ENCODE measurements around the gene SLC20A1.

Gene SLC20A1

GRCh38 chr2:112686348-112687217, 40.8 kb downstream of the SLC20A1 start:
- Histone ChIP-seq H3K23ac (ENCODE audit: low read depth, low read length, poor library complexity) (peak overlapping the region; percentile 83), H2AFZ (ENCODE audit: low read length) (peak overlapping the region; percentile 47), H3K4me3 (ENCODE audit: low read length in 2 of 2) (no peak overlapping the region), H2AK5ac (ENCODE audit: low read depth, low read length) (peak overlapping the region; percentile 13), H3K9me3 (replicated peaks in 1 of 2; ENCODE audit: control insufficient read depth in 2 of 2, insufficient read depth in 1 of 2, low read depth in 1 of 2, low read length in 2 of 2) (no peaks in the 10 kb centered on the region), H3K9ac (ENCODE audit: low read depth, low read length, poor library complexity) (no peak overlapping the region), H2BK12ac (ENCODE audit: low read length) (no peak overlapping the region), H3K18ac (ENCODE audit: low read length) (peak overlapping the region; percentile 89), H2BK5ac (ENCODE audit: low read length) (no peak overlapping the region), H4K91ac (ENCODE audit: low read depth, low read length, poor library complexity) (peak overlapping the region; percentile 35), H3K79me1 (ENCODE audit: low read depth, low read length) (no peaks in the 10 kb centered on the region), H3K4me1 (ENCODE audit: control insufficient read depth in 2 of 2, insufficient read depth in 1 of 2, low read depth in 1 of 2, low read length in 2 of 2) (no peaks in the 10 kb centered on the region), H4K8ac (ENCODE audit: low read depth, low read length) (no peak overlapping the region), H3K4me2 (ENCODE audit: insufficient read depth, low read length, poor library complexity, severe bottlenecking) (no peak overlapping the region), H3K4ac (ENCODE audit: low read length) (no peak overlapping the region), H3K27me3 (ENCODE audit: control insufficient read depth in 3 of 3, insufficient read depth in 3 of 3, low read depth in 1 of 3, low read length in 3 of 3) (peaks cover 0 to 2% (median 0%) of the 10 kb centered on the region in 3 experiments), H3K14ac (ENCODE audit: low read length) (no peak overlapping the region), H3K27ac (replicated peaks; ENCODE audit: low read length) (no peak overlapping the region), H2BK15ac (ENCODE audit: low read length) (peak overlapping the region; percentile 18), H2BK120ac (ENCODE audit: low read depth, low read length) (no peak overlapping the region), H3K36me3 (replicated peaks in 1 of 2; ENCODE audit: control insufficient read depth in 2 of 2, insufficient read depth in 2 of 2, low read length in 2 of 2) (no peaks in the 10 kb centered on the region)
- WGBS, 2 donors (ENCODE audit: extremely low coverage in 2 of 2, insufficient read length in 2 of 2, insufficient replicate concordance in 1 of 2), result no CpG with 5 or more reads among the region's 15 CpGs
- no peak for DNase-seq (ENCODE audit: low spot score)

DNA sequence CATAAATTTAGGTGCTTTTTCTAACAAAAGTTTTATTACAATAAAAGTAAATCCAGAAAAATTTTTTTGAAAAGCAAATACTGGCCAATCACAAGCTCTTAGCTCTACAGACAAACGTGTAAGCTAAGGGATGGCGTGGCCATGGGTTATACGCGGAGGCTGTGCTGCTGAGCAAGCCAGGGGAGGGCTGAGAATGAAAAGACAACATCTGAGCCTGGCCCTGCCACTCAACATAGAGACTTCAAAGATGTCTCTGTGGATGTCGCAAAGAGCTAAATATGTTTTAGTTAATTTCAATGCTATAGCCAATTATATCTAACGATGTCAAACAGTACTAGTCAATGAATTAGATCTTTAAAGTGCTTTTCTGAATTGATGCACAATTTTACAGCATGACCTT, 41.8 kb downstream of the SLC20A1 start:
- Histone ChIP-seq H2BK120ac (ENCODE audit: low read depth, low read length) (no peak overlapping the region), H2AK5ac (ENCODE audit: low read depth, low read length) (no peak overlapping the region), H3K14ac (ENCODE audit: low read length) (no peak overlapping the region), H3K27me3 (ENCODE audit: control insufficient read depth in 3 of 3, insufficient read depth in 3 of 3, low read depth in 1 of 3, low read length in 3 of 3) (peaks cover 0 to 2% (median 0%) of the 10 kb centered on the region in 3 experiments), H3K9ac (ENCODE audit: low read depth, low read length, poor library complexity) (no peak overlapping the region), H2BK12ac (ENCODE audit: low read length) (no peak overlapping the region), H2AFZ (ENCODE audit: low read length) (no peak overlapping the region), H3K4ac (ENCODE audit: low read length) (no peak overlapping the region), H3K23ac (ENCODE audit: low read depth, low read length, poor library complexity) (no peak overlapping the region), H3K4me2 (ENCODE audit: insufficient read depth, low read length, poor library complexity, severe bottlenecking) (no peak overlapping the region), H3K4me3 (ENCODE audit: low read length in 2 of 2) (no peak overlapping the region), H3K36me3 (replicated peaks in 1 of 2; ENCODE audit: control insufficient read depth in 2 of 2, insufficient read depth in 2 of 2, low read length in 2 of 2) (no peaks in the 10 kb centered on the region), H4K8ac (ENCODE audit: low read depth, low read length) (no peak overlapping the region), H3K27ac (replicated peaks; ENCODE audit: low read length) (no peak overlapping the region), H3K79me1 (ENCODE audit: low read depth, low read length) (no peaks in the 10 kb centered on the region), H4K91ac (ENCODE audit: low read depth, low read length, poor library complexity) (no peak overlapping the region), H3K18ac (ENCODE audit: low read length) (no peak overlapping the region), H3K9me3 (replicated peaks in 1 of 2; ENCODE audit: control insufficient read depth in 2 of 2, insufficient read depth in 1 of 2, low read depth in 1 of 2, low read length in 2 of 2) (no peaks in the 10 kb centered on the region), H3K4me1 (ENCODE audit: control insufficient read depth in 2 of 2, insufficient read depth in 1 of 2, low read depth in 1 of 2, low read length in 2 of 2) (peaks cover 1 to 4% of the 10 kb centered on the region in 2 donors), H2BK5ac (ENCODE audit: low read length) (no peak overlapping the region), H2BK15ac (ENCODE audit: low read length) (no peak overlapping the region)
- DNase-seq (ENCODE audit: low spot score), result no peak
- WGBS, 2 donors (ENCODE audit: extremely low coverage in 2 of 2, insufficient read length in 2 of 2, insufficient replicate concordance in 1 of 2), result no CpG with 5 or more reads among the region's 6 CpGs

- Histone ChIP-seq H3K9ac (ENCODE audit: low read depth, low read length, poor library complexity) (no peak overlapping the region), H2BK120ac (ENCODE audit: low read depth, low read length) (no peak overlapping the region), H3K4me3 (ENCODE audit: low read length in 2 of 2) (no peak overlapping the region), H2AFZ (ENCODE audit: low read length) (no peak overlapping the region), H4K8ac (ENCODE audit: low read depth, low read length) (no peak overlapping the region), H4K91ac (ENCODE audit: low read depth, low read length, poor library complexity) (no peak overlapping the region), H2BK12ac (ENCODE audit: low read length) (no peak overlapping the region), H2AK5ac (ENCODE audit: low read depth, low read length) (no peak overlapping the region), H3K23ac (ENCODE audit: low read depth, low read length, poor library complexity) (peak overlapping the region; percentile 37), H3K4ac (ENCODE audit: low read length) (no peak overlapping the region), H3K79me1 (ENCODE audit: low read depth, low read length) (no peaks in the 10 kb centered on the region), H3K36me3 (replicated peaks in 1 of 2; ENCODE audit: control insufficient read depth in 2 of 2, insufficient read depth in 2 of 2, low read length in 2 of 2) (no peaks in the 10 kb centered on the region), H3K18ac (ENCODE audit: low read length) (no peak overlapping the region), H3K27me3 (ENCODE audit: control insufficient read depth in 3 of 3, insufficient read depth in 3 of 3, low read depth in 1 of 3, low read length in 3 of 3) (peaks cover 0 to 2% (median 0%) of the 10 kb centered on the region in 3 experiments), H2BK5ac (ENCODE audit: low read length) (no peak overlapping the region), H2BK15ac (ENCODE audit: low read length) (no peak overlapping the region), H3K27ac (replicated peaks; ENCODE audit: low read length) (no peak overlapping the region), H3K9me3 (replicated peaks in 1 of 2; ENCODE audit: control insufficient read depth in 2 of 2, insufficient read depth in 1 of 2, low read depth in 1 of 2, low read length in 2 of 2) (no peaks in the 10 kb centered on the region), H3K4me1 (ENCODE audit: control insufficient read depth in 2 of 2, insufficient read depth in 1 of 2, low read depth in 1 of 2, low read length in 2 of 2) (peaks cover 4 to 9% of the 10 kb centered on the region in 2 donors), H3K4me2 (ENCODE audit: insufficient read depth, low read length, poor library complexity, severe bottlenecking) (no peak overlapping the region), H3K14ac (ENCODE audit: low read length) (no peak overlapping the region)
- no peak for DNase-seq (ENCODE audit: low spot score)
- no CpG with 5 or more reads among the region's 14 CpGs for WGBS, 2 donors (ENCODE audit: extremely low coverage in 2 of 2, insufficient read length in 2 of 2, insufficient replicate concordance in 1 of 2)
Observed at GRCh38 chr2:112688086-112688880, 42.5 kb downstream of the SLC20A1 start.

DNA sequence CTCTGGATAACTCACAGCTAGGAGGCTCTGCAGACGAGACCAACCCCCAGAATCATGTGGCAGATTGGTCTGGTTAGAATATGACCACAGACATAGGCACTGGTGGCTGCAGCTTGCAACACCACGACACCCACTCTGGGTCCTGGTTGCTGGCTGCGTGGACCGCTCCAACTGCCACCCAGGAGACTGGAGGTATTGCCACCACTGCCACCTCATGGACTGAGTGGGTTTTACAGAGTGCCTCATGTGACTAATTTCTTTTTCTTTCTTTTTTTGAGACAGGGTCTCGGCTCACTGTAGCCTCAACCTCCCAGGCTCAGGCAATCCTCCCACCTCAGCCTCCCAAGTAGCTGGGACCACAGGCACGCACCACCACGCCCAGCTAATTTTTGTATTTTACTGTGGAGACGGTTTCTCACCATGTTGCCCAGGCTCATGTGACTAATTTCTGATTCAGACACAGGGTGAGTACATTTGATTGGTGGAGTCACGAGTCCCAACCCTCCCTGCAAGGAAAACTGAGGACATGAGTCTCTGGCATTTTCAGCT, 45.2 kb downstream of the SLC20A1 start:
- no peak for DNase-seq (ENCODE audit: low spot score)
- H3K18ac ChIP-seq (ENCODE audit: low read length), result no peak overlapping the region
- no peak overlapping the region for H3K4ac ChIP-seq (ENCODE audit: low read length)
- no peak overlapping the region for H2BK120ac ChIP-seq (ENCODE audit: low read depth, low read length)
- H3K9ac ChIP-seq (ENCODE audit: low read depth, low read length, poor library complexity), result no peak overlapping the region
- no peak overlapping the region for H2BK15ac ChIP-seq (ENCODE audit: low read length)
- no peaks in the 10 kb centered on the region for H3K9me3 ChIP-seq (replicated peaks in 1 of 2; ENCODE audit: control insufficient read depth in 2 of 2, insufficient read depth in 1 of 2, low read depth in 1 of 2, low read length in 2 of 2)
- H3K4me3 ChIP-seq (ENCODE audit: low read length in 2 of 2), result no peak overlapping the region
- H3K23ac ChIP-seq (ENCODE audit: low read depth, low read length, poor library complexity), result no peak overlapping the region
- no peaks in the 10 kb centered on the region for H3K36me3 ChIP-seq (replicated peaks in 1 of 2; ENCODE audit: control insufficient read depth in 2 of 2, insufficient read depth in 2 of 2, low read length in 2 of 2)
- peaks cover 4 to 9% of the 10 kb centered on the region in 2 donors for H3K4me1 ChIP-seq (ENCODE audit: control insufficient read depth in 2 of 2, insufficient read depth in 1 of 2, low read depth in 1 of 2, low read length in 2 of 2)
- H2AFZ ChIP-seq (ENCODE audit: low read length), result no peak overlapping the region
- no peak overlapping the region for H3K14ac ChIP-seq (ENCODE audit: low read length)
- no peak overlapping the region for H2AK5ac ChIP-seq (ENCODE audit: low read depth, low read length)
- H2BK5ac ChIP-seq (ENCODE audit: low read length), result no peak overlapping the region
- H3K79me1 ChIP-seq (ENCODE audit: low read depth, low read length), result no peaks in the 10 kb centered on the region
- WGBS, 2 donors (ENCODE audit: extremely low coverage in 2 of 2, insufficient read length in 2 of 2, insufficient replicate concordance in 1 of 2), result no CpG with 5 or more reads among the region's 9 CpGs
- H4K8ac ChIP-seq (ENCODE audit: low read depth, low read length), result no peak overlapping the region
- no peak overlapping the region for H3K4me2 ChIP-seq (ENCODE audit: insufficient read depth, low read length, poor library complexity, severe bottlenecking)
- H3K27me3 ChIP-seq (ENCODE audit: control insufficient read depth in 3 of 3, insufficient read depth in 3 of 3, low read depth in 1 of 3, low read length in 3 of 3), result peaks cover 0 to 2% (median 0%) of the 10 kb centered on the region in 3 experiments
- no peak overlapping the region for H4K91ac ChIP-seq (ENCODE audit: low read depth, low read length, poor library complexity)
- H3K27ac ChIP-seq (replicated peaks; ENCODE audit: low read length), result no peak overlapping the region
- no peak overlapping the region for H2BK12ac ChIP-seq (ENCODE audit: low read length)

Data from neuronal stem cell (in vitro differentiated cells).